ENCODE data around the gene YJU2. TPM values are rescaled to one million over a fixed set of nuclear protein-coding genes. Genes with fewer than 3 reads are reported as not detected.
"Not testable (repeated sequence)": the region's sequence is repeated elsewhere in the genome, so short reads cannot be mapped to it uniquely, and the experiment has no call there.

Gene YJU2
- total RNA-seq, 2 donors from 2014 or later = 15.8 to 25.8 TPM

GRCh38 chr19:4279267-4279529 is 32.3 kb downstream of the YJU2 start:
- no peak overlapping the region for H3K9ac ChIP-seq (ENCODE audit: low read depth in 2 of 2, low read length in 2 of 2)
- no peaks in the 10 kb centered on the region for H3K9me3 ChIP-seq
- H3K36me3 ChIP-seq = no peaks in the 10 kb centered on the region
- no peak overlapping the region for H3K27ac ChIP-seq
- no peak for DNase-seq
- H3K27me3 ChIP-seq = peaks cover 23% of the 10 kb centered on the region
- peak overlapping the region; percentile 16 for H3K4me3 ChIP-seq
- intact Hi-C loops (cut with DNase I) = no loop called here
- H3K4me1 ChIP-seq = peaks cover 9% of the 10 kb centered on the region
- no peak for TF ChIP-seq CTCF (IDR thresholded peaks at IDR 0.05)

GRCh38 chr19:4279530-4280422 is 32.9 kb downstream of the YJU2 start:
- no peak for DNase-seq
- H3K27ac ChIP-seq = no peak overlapping the region
- peaks cover 9% of the 10 kb centered on the region for H3K4me1 ChIP-seq
- H3K36me3 ChIP-seq = no peaks in the 10 kb centered on the region
- intact Hi-C loops (cut with DNase I) = no loop called here
- H3K9ac ChIP-seq (ENCODE audit: low read depth in 2 of 2, low read length in 2 of 2) = no peak overlapping the region
- TF ChIP-seq CTCF (IDR thresholded peaks at IDR 0.05) = no peak
- peak overlapping the region; percentile 16 for H3K4me3 ChIP-seq
- peaks cover 23% of the 10 kb centered on the region for H3K27me3 ChIP-seq
- no peaks in the 10 kb centered on the region for H3K9me3 ChIP-seq

GRCh38 chr19:4284176-4284958 is 37.5 kb downstream of the YJU2 start:
- Histone ChIP-seq H3K9ac (ENCODE audit: low read depth in 2 of 2, low read length in 2 of 2) (peak overlapping the region in 1 of 2 donors; percentile 92), H3K27ac (peak overlapping the region; percentile 74), H3K9me3 (no peaks in the 10 kb centered on the region), H3K4me3 (peak overlapping the region; percentile 34), H3K36me3 (no peaks in the 10 kb centered on the region), H3K4me1 (peaks cover 4% of the 10 kb centered on the region), H3K27me3 (peaks cover 14% of the 10 kb centered on the region)
- peak; percentile 92 for DNase-seq
- intact Hi-C loops (cut with DNase I) = no loop called here
- TF ChIP-seq CTCF (IDR thresholded peaks at IDR 0.05) = no peak

- Histone ChIP-seq H3K9me3 (no peaks in the 10 kb centered on the region), H3K36me3 (no peaks in the 10 kb centered on the region), H3K9ac (ENCODE audit: low read depth in 2 of 2, low read length in 2 of 2) (peak overlapping the region; percentile 26 to 92), H3K4me1 (no peaks in the 10 kb centered on the region), H3K27me3 (peaks cover 8% of the 10 kb centered on the region), H3K4me3 (peak overlapping the region; percentile 34), H3K27ac (peak overlapping the region; percentile 74)
- no peak for TF ChIP-seq CTCF (IDR thresholded peaks at IDR 0.05)
- intact Hi-C loops (cut with DNase I) = no loop called here
- DNase-seq = no peak
These were observed 38.1 kb downstream of the YJU2 start for GRCh38 chr19:4284974-4285373.

- H3K27me3 ChIP-seq; H3K27ac ChIP-seq; intact Hi-C loops (cut with DNase I): not testable (repeated sequence)
These were observed 39.3 kb downstream of the YJU2 start for GRCh38 chr19:4286141-4286540.

More at GRCh38 chr19:4286141-4286540, 39.3 kb downstream of the YJU2 start:
- H3K9ac ChIP-seq (ENCODE audit: low read depth in 2 of 2, low read length in 2 of 2); DNase-seq; H3K4me1 ChIP-seq; H3K9me3 ChIP-seq; H3K4me3 ChIP-seq; H3K36me3 ChIP-seq: not testable (repeated sequence)

All from colonic mucosa (tissue), 4 donors.